ENCODE measurements around the gene ZCCHC10.
"Not testable (repeated sequence)": the region's sequence is repeated elsewhere in the genome, so short reads cannot be mapped to it uniquely, and the experiment has no call there.

Gene ZCCHC10

DNA sequence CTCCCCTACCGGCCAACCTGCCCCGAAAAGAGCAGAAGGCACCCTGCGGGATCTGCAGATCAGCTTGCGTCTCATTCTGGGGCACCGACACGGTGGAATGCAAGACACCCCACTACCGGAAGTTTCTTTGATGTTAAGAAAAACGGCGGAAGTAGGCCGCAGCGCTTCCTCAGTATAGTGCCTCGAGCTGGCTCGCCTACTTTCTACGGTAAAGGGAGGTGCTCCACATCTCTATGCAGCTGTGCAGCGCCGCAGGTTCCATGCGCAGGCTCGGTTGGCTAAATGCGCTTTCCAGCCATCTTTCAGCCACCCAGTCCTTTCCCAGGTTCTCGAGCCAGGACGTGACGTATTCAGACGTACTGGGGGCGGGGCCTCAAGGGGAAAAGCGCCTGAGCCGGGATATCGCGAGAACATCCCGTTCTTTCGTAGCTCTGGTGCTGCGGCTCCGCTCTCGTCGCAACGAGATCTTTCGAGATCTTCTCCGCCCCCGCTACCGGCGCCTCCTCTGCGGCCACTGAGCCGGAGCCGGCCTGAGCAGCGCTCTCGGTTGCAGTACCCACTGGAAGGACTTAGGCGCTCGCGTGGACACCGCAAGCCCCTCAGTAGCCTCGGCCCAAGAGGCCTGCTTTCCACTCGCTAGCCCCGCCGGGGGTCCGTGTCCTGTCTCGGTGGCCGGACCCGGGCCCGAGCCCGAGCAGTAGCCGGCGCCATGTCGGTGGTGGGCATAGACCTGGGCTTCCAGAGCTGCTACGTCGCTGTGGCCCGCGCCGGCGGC, 25.4 kb upstream of the ZCCHC10 start, which contains the start of gene HSPA4:
Gene HSPA4 (plus strand): TSS at position 472 of the 775 bp plus-strand sequence. CDS start 238 bp downstream, at position 710.
- in situ Hi-C loops (cut with HindIII; ENCODE audit: low sequenced_read_pairs), result no loop called here
- TF ChIP-seq, protein P1, sequence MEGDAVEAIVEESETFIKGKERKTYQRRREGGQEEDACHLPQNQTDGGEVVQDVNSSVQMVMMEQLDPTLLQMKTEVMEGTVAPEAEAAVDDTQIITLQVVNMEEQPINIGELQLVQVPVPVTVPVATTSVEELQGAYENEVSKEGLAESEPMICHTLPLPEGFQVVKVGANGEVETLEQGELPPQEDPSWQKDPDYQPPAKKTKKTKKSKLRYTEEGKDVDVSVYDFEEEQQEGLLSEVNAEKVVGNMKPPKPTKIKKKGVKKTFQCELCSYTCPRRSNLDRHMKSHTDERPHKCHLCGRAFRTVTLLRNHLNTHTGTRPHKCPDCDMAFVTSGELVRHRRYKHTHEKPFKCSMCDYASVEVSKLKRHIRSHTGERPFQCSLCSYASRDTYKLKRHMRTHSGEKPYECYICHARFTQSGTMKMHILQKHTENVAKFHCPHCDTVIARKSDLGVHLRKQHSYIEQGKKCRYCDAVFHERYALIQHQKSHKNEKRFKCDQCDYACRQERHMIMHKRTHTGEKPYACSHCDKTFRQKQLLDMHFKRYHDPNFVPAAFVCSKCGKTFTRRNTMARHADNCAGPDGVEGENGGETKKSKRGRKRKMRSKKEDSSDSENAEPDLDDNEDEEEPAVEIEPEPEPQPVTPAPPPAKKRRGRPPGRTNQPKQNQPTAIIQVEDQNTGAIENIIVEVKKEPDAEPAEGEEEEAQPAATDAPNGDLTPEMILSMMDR (IDR thresholded peaks at IDR 0.05; ENCODE audit: low read depth, low read length), result no peak

GRCh38 chr5:133051061-133051541, 24.8 kb upstream of the ZCCHC10 start:
- no peak for DNase-seq (ENCODE audit: low read depth, low spot score)

More for the DNA sequence above, 25.4 kb upstream of the ZCCHC10 start, which contains the start of gene HSPA4:
- peak; percentile 98 for DNase-seq (ENCODE audit: low read depth, low spot score)
- peak within 1 kb of the TSS; percentile 94 for H3K4me3 ChIP-seq (ENCODE audit: low read depth, low read length)

DNA sequence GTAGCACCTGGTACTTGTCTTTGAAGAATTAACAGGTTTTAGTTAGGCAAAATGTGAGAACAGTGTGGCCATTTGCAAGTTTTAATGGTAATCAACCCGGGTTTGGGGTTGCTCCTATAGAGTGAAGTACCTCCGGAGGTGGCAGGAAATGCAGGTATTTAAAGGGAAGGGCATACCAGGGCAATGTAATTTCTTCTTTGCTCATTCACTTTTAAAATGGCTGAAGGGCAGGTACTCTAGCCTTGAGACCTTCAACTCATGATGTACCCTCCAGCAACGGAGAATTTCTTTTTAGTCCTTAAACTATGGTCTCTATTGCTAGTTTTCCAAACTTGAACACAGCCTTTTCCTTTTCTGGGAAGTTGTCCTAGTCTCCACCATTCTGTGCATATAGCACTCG, 24.2 kb upstream of the ZCCHC10 start:
- H3K4me3 ChIP-seq (ENCODE audit: low read depth, low read length), result peak overlapping the region; percentile 94
- TF ChIP-seq, protein P1 (IDR thresholded peaks at IDR 0.05; ENCODE audit: low read depth, low read length), result no peak
- in situ Hi-C loops (cut with HindIII; ENCODE audit: low sequenced_read_pairs), result no loop called here
- no peak for DNase-seq (ENCODE audit: low read depth, low spot score)

More at GRCh38 chr5:133051061-133051541, 24.8 kb upstream of the ZCCHC10 start:
- peak overlapping the region; percentile 94 for H3K4me3 ChIP-seq (ENCODE audit: low read depth, low read length)
- in situ Hi-C loops (cut with HindIII; ENCODE audit: low sequenced_read_pairs), result no loop called here
- TF ChIP-seq, protein P1 (IDR thresholded peaks at IDR 0.05; ENCODE audit: low read depth, low read length), result no peak

GRCh38 chr5:133049726-133050048, 23.3 kb upstream of the ZCCHC10 start:
- no peak overlapping the region for H3K4me3 ChIP-seq (ENCODE audit: low read depth, low read length)
- no peak for DNase-seq (ENCODE audit: low read depth, low spot score)
- in situ Hi-C loops (cut with HindIII; ENCODE audit: low sequenced_read_pairs), result no loop called here
- TF ChIP-seq, protein P1 (IDR thresholded peaks at IDR 0.05; ENCODE audit: low read depth, low read length), result no peak

GRCh38 chr5:133048993-133049725, 22.8 kb upstream of the ZCCHC10 start:
- DNase-seq (ENCODE audit: low read depth, low spot score), result no peak
- in situ Hi-C loops (cut with HindIII; ENCODE audit: low sequenced_read_pairs), result no loop called here
- TF ChIP-seq, protein P1 (IDR thresholded peaks at IDR 0.05; ENCODE audit: low read depth, low read length), result no peak
- H3K4me3 ChIP-seq (ENCODE audit: low read depth, low read length), result no peak overlapping the region

GRCh38 chr5:133047404-133047803, 21.1 kb upstream of the ZCCHC10 start:
- DNase-seq (ENCODE audit: low read depth, low spot score), result no peak
- TF ChIP-seq, protein P1 (IDR thresholded peaks at IDR 0.05; ENCODE audit: low read depth, low read length), result no peak
- H3K4me3 ChIP-seq (ENCODE audit: low read depth, low read length), result no peak overlapping the region
- in situ Hi-C loops (cut with HindIII; ENCODE audit: low sequenced_read_pairs), result no loop called here

DNA sequence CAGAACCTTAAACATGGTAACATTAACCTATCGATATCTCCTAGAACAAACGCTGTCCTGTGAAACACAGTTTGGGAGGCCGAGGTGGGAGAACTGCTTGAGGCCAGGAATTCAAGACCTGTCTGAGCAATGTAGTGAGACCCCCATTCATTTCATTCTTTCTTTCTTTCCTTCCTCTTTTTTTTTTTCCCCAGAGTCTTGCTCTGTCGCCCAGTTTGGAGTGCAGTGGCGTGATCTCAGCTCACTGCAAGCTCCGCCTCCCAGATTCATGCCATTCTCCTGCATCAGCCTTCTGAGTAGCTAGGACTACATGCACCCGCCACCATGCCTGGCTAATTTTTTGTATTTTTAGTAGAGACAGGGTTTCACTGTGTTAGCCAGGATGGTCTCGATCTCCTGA, 20.2 kb upstream of the ZCCHC10 start:
- in situ Hi-C loops (cut with HindIII; ENCODE audit: low sequenced_read_pairs); H3K4me3 ChIP-seq (ENCODE audit: low read depth, low read length); DNase-seq (ENCODE audit: low read depth, low spot score): not testable (repeated sequence)

Measured in astrocyte of the spinal cord (primary cell).